Ishikawa (cell line): ENCODE measurements around the gene CSH1.

Source experiments
- CEBPB ChIP-seq: IDR thresholded peaks from 2 replicates; pipeline ENCODE4 v1.6.1; 2012
- FOXM1 ChIP-seq: IDR thresholded peaks from 2 replicates; pipeline ENCODE4 v1.6.1; 2012; ENCODE audit warnings: low read depth, borderline replicate concordance
- RAD21 ChIP-seq: IDR thresholded peaks from 2 replicates; pipeline ENCODE4 v1.6.1; 2012; ENCODE audit warnings: low read depth
- TF ChIP-seq, protein P1 (sequence below): IDR thresholded peaks from 2 replicates; pipeline ENCODE4 v1.6.1; 2012

DNA sequence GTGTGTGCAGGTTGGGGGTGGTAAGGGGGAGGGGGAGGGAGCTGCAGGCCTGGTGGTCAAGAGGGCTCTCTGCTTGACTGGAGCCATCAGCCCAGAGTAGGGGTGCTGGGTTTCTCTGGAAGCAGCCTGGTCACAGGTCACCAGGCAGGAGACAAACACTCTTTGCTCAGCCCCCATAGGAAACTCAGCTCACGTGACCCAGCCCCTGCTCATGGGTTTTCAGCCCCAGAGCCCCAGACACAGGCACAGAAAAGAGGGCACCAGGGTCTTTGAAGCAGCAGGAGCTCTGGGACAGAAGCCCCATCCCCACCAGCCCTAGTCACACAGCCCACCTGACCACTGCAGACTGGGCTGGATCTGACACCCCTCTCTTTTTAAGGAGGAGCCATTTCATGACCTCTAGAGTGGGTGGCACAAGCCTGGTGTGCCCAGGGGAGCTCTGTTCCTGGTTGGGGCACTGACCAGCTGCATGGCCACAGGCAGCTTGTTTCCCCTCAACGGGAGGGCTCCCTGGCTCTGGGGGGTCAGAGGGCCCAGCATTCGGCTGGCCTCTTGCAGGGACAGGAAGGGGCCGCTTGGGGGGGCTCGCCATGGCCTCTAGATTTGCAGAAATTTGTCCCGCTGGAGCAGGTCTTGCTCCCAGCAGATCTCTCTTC is 49.5 kb upstream of the CSH1 start:
- TF ChIP-seq, protein P1, sequence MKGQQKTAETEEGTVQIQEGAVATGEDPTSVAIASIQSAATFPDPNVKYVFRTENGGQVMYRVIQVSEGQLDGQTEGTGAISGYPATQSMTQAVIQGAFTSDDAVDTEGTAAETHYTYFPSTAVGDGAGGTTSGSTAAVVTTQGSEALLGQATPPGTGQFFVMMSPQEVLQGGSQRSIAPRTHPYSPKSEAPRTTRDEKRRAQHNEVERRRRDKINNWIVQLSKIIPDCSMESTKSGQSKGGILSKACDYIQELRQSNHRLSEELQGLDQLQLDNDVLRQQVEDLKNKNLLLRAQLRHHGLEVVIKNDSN: peak; percentile 52
- TF ChIP-seq RAD21: no peak
- TF ChIP-seq CEBPB: no peak
- TF ChIP-seq FOXM1: no peak
